AG10803 (cell line): ENCODE measurements around the gene FKBP4.
A peak's percentile ranks its signal among the peaks of the same experiment; 100 is the strongest.

ENCODE experiments used
- DNase-seq: peaks from one replicate; pipeline ENCODE4 v3.0.0; 2010; ENCODE audit warnings: low read depth
- H3K4me3 ChIP-seq: 2 replicates; pipeline ENCODE4 v1.5.1; 2011; ENCODE audit warnings: mild to moderate bottlenecking, low read length, control low read depth
- TF ChIP-seq, protein P1 (sequence below): conservative IDR thresholded peaks from 2 replicates; pipeline ENCODE4 v1.5.1; 2011; ENCODE audit warnings: mild to moderate bottlenecking, low read length, control low read depth, inconsistent platforms

FKBP4 gene

DNA sequence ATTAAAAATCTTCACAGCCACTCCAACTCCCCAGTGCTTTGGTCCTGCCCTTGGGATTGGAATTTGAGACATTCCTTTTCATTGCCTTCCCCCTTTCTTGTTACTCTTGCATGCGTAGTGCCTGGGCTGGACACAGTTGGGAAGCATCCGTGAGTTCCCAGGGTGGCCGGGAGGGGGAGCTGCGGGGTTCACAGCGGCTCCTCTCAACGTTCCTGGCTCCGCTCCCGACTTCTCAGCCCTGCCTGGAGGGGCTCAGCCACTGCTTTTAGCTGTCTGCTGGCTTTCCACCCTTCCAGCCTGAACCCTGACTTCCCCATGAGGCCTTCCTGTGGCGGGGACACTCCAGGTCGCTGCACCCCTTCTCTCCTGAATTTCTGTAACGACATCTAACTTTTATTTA lies 58.9 kb downstream of the FKBP4 start:
- DNase-seq: peak; percentile 75
- H3K4me3 ChIP-seq: no peak overlapping the region
- TF ChIP-seq, protein P1, sequence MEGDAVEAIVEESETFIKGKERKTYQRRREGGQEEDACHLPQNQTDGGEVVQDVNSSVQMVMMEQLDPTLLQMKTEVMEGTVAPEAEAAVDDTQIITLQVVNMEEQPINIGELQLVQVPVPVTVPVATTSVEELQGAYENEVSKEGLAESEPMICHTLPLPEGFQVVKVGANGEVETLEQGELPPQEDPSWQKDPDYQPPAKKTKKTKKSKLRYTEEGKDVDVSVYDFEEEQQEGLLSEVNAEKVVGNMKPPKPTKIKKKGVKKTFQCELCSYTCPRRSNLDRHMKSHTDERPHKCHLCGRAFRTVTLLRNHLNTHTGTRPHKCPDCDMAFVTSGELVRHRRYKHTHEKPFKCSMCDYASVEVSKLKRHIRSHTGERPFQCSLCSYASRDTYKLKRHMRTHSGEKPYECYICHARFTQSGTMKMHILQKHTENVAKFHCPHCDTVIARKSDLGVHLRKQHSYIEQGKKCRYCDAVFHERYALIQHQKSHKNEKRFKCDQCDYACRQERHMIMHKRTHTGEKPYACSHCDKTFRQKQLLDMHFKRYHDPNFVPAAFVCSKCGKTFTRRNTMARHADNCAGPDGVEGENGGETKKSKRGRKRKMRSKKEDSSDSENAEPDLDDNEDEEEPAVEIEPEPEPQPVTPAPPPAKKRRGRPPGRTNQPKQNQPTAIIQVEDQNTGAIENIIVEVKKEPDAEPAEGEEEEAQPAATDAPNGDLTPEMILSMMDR: peak; percentile 87
